ENCODE results near the gene TRIM72. TPM values are rescaled to one million over a fixed set of nuclear protein-coding genes. Genes with fewer than 3 reads are reported as not detected.

The TRIM72 gene
- polyA plus RNA-seq, 1 donor, result 0.17 TPM

Other genes starting within 250 kb of the TRIM72 start
- gene HSD3B7, start 228.9 kb upstream of the TRIM72 start, polyA plus RNA-seq (ENCODE audit: insufficient read length), result 6.7 TPM
- 2.5 TPM for gene STX1B, start 203.5 kb upstream of the TRIM72 start, polyA plus RNA-seq (ENCODE audit: insufficient read length)
- gene STX4, start 180.6 kb upstream of the TRIM72 start, polyA plus RNA-seq (ENCODE audit: insufficient read length), result 38.6 TPM
- gene ZNF668, start 139.9 kb upstream of the TRIM72 start, polyA plus RNA-seq (ENCODE audit: insufficient read length), result 5.1 TPM
- 10.3 TPM for gene ZNF646, start 139.7 kb upstream of the TRIM72 start, polyA plus RNA-seq (ENCODE audit: insufficient read length)
- 1.3 TPM for gene PRSS53, start 125.2 kb upstream of the TRIM72 start, polyA plus RNA-seq (ENCODE audit: insufficient read length)
- 58.1 TPM for gene VKORC1, start 119.3 kb upstream of the TRIM72 start, polyA plus RNA-seq (ENCODE audit: insufficient read length)
- 33.6 TPM for gene BCKDK, start 105.7 kb upstream of the TRIM72 start, polyA plus RNA-seq (ENCODE audit: insufficient read length)
- 73.8 TPM for gene KAT8, start 96.5 kb upstream of the TRIM72 start, polyA plus RNA-seq (ENCODE audit: insufficient read length)
- gene PRSS8, start 78.4 kb upstream of the TRIM72 start, polyA plus RNA-seq (ENCODE audit: insufficient read length), result 54.4 TPM
- 0.67 TPM for gene PRSS36, start 64.1 kb upstream of the TRIM72 start, polyA plus RNA-seq (ENCODE audit: insufficient read length)
- 928 TPM for gene FUS, start 34.0 kb upstream of the TRIM72 start, polyA plus RNA-seq (ENCODE audit: insufficient read length)
- gene PYCARD, start 11.4 kb upstream of the TRIM72 start, polyA plus RNA-seq (ENCODE audit: insufficient read length), result 7.3 TPM
- not detected for gene PYDC1, start 3.0 kb downstream of the TRIM72 start, polyA plus RNA-seq (ENCODE audit: insufficient read length)
- gene ITGAM, start 45.9 kb downstream of the TRIM72 start, polyA plus RNA-seq (ENCODE audit: insufficient read length), result 1.5 TPM
- 0.53 TPM for gene ITGAX, start 141.1 kb downstream of the TRIM72 start, polyA plus RNA-seq (ENCODE audit: insufficient read length)
- 0.52 TPM for gene ITGAD, start 179.2 kb downstream of the TRIM72 start, polyA plus RNA-seq (ENCODE audit: insufficient read length)
- gene COX6A2, start 214.2 kb downstream of the TRIM72 start, polyA plus RNA-seq (ENCODE audit: insufficient read length), result 0.85 TPM
- 2.4 TPM for gene ZNF843, start 228.7 kb downstream of the TRIM72 start, polyA plus RNA-seq (ENCODE audit: insufficient read length)
- 10.5 TPM for gene ARMC5, start 245.4 kb downstream of the TRIM72 start, polyA plus RNA-seq (ENCODE audit: insufficient read length)

All from left kidney (tissue), 1 donor.